Gastroesophageal sphincter (tissue), 4 donors: Measurements from ENCODE around the gene SLC35F1. TPM values are rescaled to one million over a fixed set of nuclear protein-coding genes. Genes with fewer than 3 reads are reported as not detected.

Source experiments
- ATAC-seq: fragments of 150-250 bp; one replicate; pipeline ENCODE4 v1.9.1; 2016; ENCODE audit warnings: mild to moderate bottlenecking, moderate library complexity
- H3K27ac ChIP-seq, 4 donors: fragments of 200-600 bp; sonication (generic) in 3 of 4; 1 replicate in 3 of 4; 2 replicates in 1 of 4; pipeline ENCODE4 v1.5.1; 2016 to 2019
- H3K27me3 ChIP-seq: fragments of 200-600 bp; sonication (generic); one replicate; pipeline ENCODE4 v1.5.1; 2019
- H3K36me3 ChIP-seq, 2 donors: fragments of 200-600 bp; sonication (generic); one replicate each; pipeline ENCODE4 v1.5.1; 2019; ENCODE audit warnings: control low read depth in 1 of 2
- H3K4me1 ChIP-seq, 3 donors: fragments of 200-600 bp; sonication (generic); 1 replicate in 2 of 3; 2 replicates in 1 of 3; pipeline ENCODE4 v1.5.1; 2016 to 2019; ENCODE audit warnings: control low read depth in 2 of 3
- H3K4me3 ChIP-seq, 2 donors: fragments of 200-600 bp; sonication (generic); one replicate each; pipeline ENCODE4 v1.5.1; 2019; ENCODE audit warnings: mild to moderate bottlenecking in 1 of 2, moderate library complexity in 1 of 2
- H3K9me3 ChIP-seq, 3 donors: fragments of 200-600 bp; sonication (generic); one replicate each; pipeline ENCODE4 v1.5.1; 2017 to 2019; ENCODE audit warnings: control low read depth in 2 of 3
- CTCF ChIP-seq, 4 experiments: fragments of 200-600 bp in 2 of 4; fragments of 450-650 bp in 2 of 4; sonication (generic) in 1 of 4; IDR thresholded peaks; one replicate each; pipeline ENCODE4 v1.5.1; 2017 to 2019; ENCODE audit warnings: antibody characterized with exemption in 4 of 4, mild to moderate bottlenecking in 2 of 4, moderate library complexity in 2 of 4
- EP300 ChIP-seq: sonication (generic); formaldehyde crosslinking; IDR thresholded peaks from one replicate; pipeline ENCODE4 v1.6.1; 2017; ENCODE audit warnings: antibody characterized with exemption, mild to moderate bottlenecking
- POLR2A ChIP-seq, 2 donors: fragments of 450-650 bp; IDR thresholded peaks; one replicate each; pipeline ENCODE4 v1.6.1; 2017; ENCODE audit warnings: antibody characterized with exemption in 2 of 2, mild to moderate bottlenecking in 2 of 2, moderate library complexity in 1 of 2
- POLR2AphosphoS5 ChIP-seq: sonication (generic); formaldehyde crosslinking; IDR thresholded peaks from one replicate; pipeline ENCODE4 v1.6.1; 2017; ENCODE audit warnings: antibody characterized with exemption
- WGBS, 2 donors: methylation state at CpG; one replicate each; pipeline ENCODE4 v1.1.5; 2018; ENCODE audit warnings: low coverage in 1 of 2; 5-methylcytosine and 5-hydroxymethylcytosine counted together
- total RNA-seq, 4 donors: library from RNA; depleted of rRNA; stranded (reverse); fragments of >200 nt; gene quantifications; one replicate each; pipeline ENCODE4 v1.1.0, GENCODE V29; 2016

The SLC35F1 gene
- total RNA-seq, 4 donors from 2014 or later: 4.3 to 7.4 (median 5.9) TPM

- Histone ChIP-seq H3K4me3 (no peak overlapping the region), H3K36me3 (no peaks in the 10 kb centered on the region), H3K9me3 (no peaks in the 10 kb centered on the region), H3K27me3 (no peaks in the 10 kb centered on the region), H3K4me1 (no peaks in the 10 kb centered on the region), H3K27ac (no peak overlapping the region)
- TF ChIP-seq POLR2AphosphoS5 (no peak), CTCF (IDR thresholded peaks at IDR 0.05) (no peak), EP300 (no peak), POLR2A (IDR thresholded peaks at IDR 0.05) (no peak)
- ATAC-seq: no peak
- WGBS, 2 donors: 54 to 81% methylated on average over 3 of the region's 3 CpGs
Observed at GRCh38 chr6:118122161-118122725, 215.2 kb downstream of the SLC35F1 start.

DNA sequence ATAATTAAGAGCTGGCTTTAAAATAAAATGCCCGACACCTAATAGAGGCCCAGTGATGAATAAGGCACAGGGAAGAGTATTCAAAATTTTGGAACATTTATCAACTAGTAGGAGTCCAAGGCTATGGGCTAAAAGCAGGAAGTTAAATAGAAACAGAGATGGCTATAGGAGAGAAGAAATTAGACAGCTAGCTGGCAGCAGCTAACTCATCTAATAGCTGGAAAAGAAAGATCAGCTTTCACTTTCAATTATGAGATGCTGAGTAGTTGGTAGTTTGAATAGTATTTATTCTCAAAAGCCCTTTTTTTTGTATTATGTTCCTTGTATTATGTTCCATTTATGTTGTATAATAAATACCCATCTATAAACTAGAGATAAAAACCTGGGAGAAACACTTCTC, 215.7 kb downstream of the SLC35F1 start:
- no peak for ATAC-seq
- Histone ChIP-seq H3K4me1 (no peaks in the 10 kb centered on the region), H3K4me3 (no peak overlapping the region), H3K27ac (no peak overlapping the region), H3K9me3 (no peaks in the 10 kb centered on the region), H3K27me3 (no peaks in the 10 kb centered on the region), H3K36me3 (no peaks in the 10 kb centered on the region)
- WGBS, 2 donors: 62% methylated on average over 1 of the region's 1 CpG; no CpG with 5 or more reads in 1 of the 2 donors
- no peak for TF ChIP-seq CTCF (IDR thresholded peaks at IDR 0.05)
- TF ChIP-seq POLR2AphosphoS5: no peak
- TF ChIP-seq POLR2A (IDR thresholded peaks at IDR 0.05): no peak
- no peak for TF ChIP-seq EP300

- H3K4me1 ChIP-seq: no peaks in the 10 kb centered on the region
- no peak overlapping the region for H3K27ac ChIP-seq
- no peak for ATAC-seq
- H3K4me3 ChIP-seq: no peak overlapping the region
- no peaks in the 10 kb centered on the region for H3K27me3 ChIP-seq
- no peak for TF ChIP-seq EP300
- TF ChIP-seq POLR2A (IDR thresholded peaks at IDR 0.05): no peak
- TF ChIP-seq POLR2AphosphoS5: no peak
- no peak for TF ChIP-seq CTCF (IDR thresholded peaks at IDR 0.05)
- no peaks in the 10 kb centered on the region for H3K36me3 ChIP-seq
- 93 to 94% methylated on average over 1 of the region's 1 CpG for WGBS, 2 donors
- no peaks in the 10 kb centered on the region for H3K9me3 ChIP-seq
Observed at GRCh38 chr6:118123503-118124037, 216.5 kb downstream of the SLC35F1 start.

- H3K9me3 ChIP-seq: no peaks in the 10 kb centered on the region
- WGBS, 2 donors: 34 to 79% methylated on average over 2 of the region's 2 CpGs
- H3K4me3 ChIP-seq: no peak overlapping the region
- no peaks in the 10 kb centered on the region for H3K4me1 ChIP-seq
- no peak for ATAC-seq
- no peak for TF ChIP-seq EP300
- TF ChIP-seq CTCF (IDR thresholded peaks at IDR 0.05): no peak
- no peak for TF ChIP-seq POLR2A (IDR thresholded peaks at IDR 0.05)
- TF ChIP-seq POLR2AphosphoS5: no peak
- H3K27ac ChIP-seq: no peak overlapping the region
- no peaks in the 10 kb centered on the region for H3K27me3 ChIP-seq
- no peaks in the 10 kb centered on the region for H3K36me3 ChIP-seq
Observed at GRCh38 chr6:118124851-118125250, 217.8 kb downstream of the SLC35F1 start.

DNA sequence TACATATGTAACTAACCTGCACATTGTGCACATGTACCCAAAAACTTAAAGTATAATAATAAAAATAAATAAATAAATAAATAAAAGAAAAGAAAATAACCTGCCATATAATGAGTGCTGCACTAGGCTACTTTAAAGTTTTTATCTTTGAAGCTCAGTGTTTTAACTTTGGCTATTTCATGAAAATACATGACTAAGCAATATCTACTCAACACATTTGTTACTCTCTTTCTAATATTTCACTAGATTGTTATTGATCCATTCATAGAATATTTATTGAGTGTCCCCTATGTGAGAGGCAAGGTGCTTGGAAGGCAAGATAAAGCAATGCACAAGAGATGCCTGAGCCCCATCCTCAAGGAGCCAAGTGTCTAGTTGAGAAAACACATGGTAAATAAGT, 221.7 kb downstream of the SLC35F1 start:
- ATAC-seq: no peak
- Histone ChIP-seq H3K9me3 (no peaks in the 10 kb centered on the region), H3K4me1 (peaks cover 0 to 12% (median 3%) of the 10 kb centered on the region in 3 donors), H3K27me3 (no peaks in the 10 kb centered on the region), H3K4me3 (no peak overlapping the region), H3K27ac (no peak overlapping the region), H3K36me3 (no peaks in the 10 kb centered on the region)
- TF ChIP-seq POLR2AphosphoS5 (no peak), CTCF (IDR thresholded peaks at IDR 0.05) (no peak), EP300 (no peak), POLR2A (IDR thresholded peaks at IDR 0.05) (no peak)
